ENCODE results near the gene TMEM17. TPM values are rescaled to one million over a fixed set of nuclear protein-coding genes. Genes with fewer than 3 reads are reported as not detected.

TMEM17 gene
- polyA plus RNA-seq, 1 experiment = 2.5 TPM

GRCh38 chr2:62450716-62451191 lies 55.2 kb downstream of the TMEM17 start:
- TF ChIP-seq CTCF (IDR thresholded peaks at IDR 0.05; ENCODE audit: low read depth, low read length) = no peak
- H3K27me3 ChIP-seq (ENCODE audit: control insufficient read depth, insufficient read depth, low read length) = peaks cover 21% of the 10 kb centered on the region
- CTCF ChIA-PET = interaction anchor here (12.0 kb wide), 1 partner anchor 325 kb away, joined by 291 read pairs; no protein-coding TSS in a partner anchor
- H3K9me3 ChIP-seq (ENCODE audit: control insufficient read depth, insufficient read depth, low read length) = no peaks in the 10 kb centered on the region
- H3K4me3 ChIP-seq (ENCODE audit: low read depth, low read length) = no peak overlapping the region
- no peak for DNase-seq (ENCODE audit: low read depth, low spot score)
- H3K27ac ChIP-seq (ENCODE audit: low read depth, low read length) = no peak overlapping the region
- POLR2A ChIA-PET = no interaction called here

Small RNAs within 50 kb of the gene (small RNA-seq; reads per million reads assigned to genes)
- not detected for gene AC107083.1 (ENCODE audit: insufficient read length, low read depth)
- gene RN7SL18P (ENCODE audit: insufficient read length, low read depth) = not detected

Other genes with a start within 250 kb of the TMEM17 start
- gene EHBP1, start 199.5 kb upstream of the TMEM17 start, polyA plus RNA-seq (2011; rRNA removed) = 48.2 and 68.6 TPM in 2 replicates